CD4-positive, alpha-beta T cell treated with Interleukin-6 for 4 hours (primary cell): ENCODE measurements around the gene OTOP1.
A peak's percentile ranks its signal among the peaks of the same experiment; 100 is the strongest.
"Not testable (repeated sequence)": the region's sequence is repeated elsewhere in the genome, so short reads cannot be mapped to it uniquely, and the experiment has no call there.

Source experiments
- DNase-seq: peaks from one replicate; pipeline ENCODE4 v3.0.0-alpha.2; 2020; ENCODE audit warnings: mixed read lengths

The OTOP1 gene

DNA sequence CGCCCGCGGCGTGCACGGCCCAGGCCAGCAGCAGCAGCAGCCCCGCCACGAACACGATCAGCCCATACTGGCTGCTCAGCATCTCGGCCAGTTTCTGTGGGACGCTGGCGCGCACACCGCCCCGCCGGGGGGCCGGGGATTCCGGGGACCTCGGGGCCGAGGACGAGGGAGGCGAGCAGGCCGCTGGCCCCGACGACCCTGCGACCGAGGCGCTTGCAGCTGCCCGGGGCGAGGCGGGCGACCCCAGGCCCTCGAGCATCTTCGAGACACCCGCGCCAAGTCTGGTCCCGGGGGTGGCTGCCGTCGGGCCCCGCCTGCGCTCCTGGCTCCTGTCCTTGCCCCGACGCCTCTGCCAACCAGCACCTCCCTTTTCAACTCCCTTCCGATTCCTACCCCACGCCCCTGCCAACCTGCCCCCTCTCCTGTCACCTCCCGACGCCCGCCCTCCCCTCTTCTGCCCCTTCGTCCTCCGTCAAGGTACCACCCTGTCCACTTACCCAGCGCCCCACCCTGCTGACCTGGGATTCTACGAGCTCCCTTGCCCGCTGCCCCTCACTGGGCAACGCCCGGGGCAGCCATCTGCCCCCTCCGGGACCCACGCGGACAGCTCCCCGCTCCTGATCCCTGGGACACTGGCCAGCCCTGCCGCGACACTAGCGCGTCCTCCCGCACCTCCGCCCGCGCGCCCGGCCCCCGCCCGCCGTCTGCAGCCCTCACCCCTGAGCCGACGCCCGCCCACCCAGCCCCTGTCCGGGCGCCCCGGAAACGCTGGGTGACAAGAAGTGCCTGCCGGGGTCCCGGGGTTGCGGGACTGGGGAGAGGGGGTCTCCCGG, at the start of gene OTOP1:
Gene OTOP1, minus strand, starts transcription at position 324 of the 833 bp plus-strand sequence. Its CDS starts 65 bp downstream, at position 259.
- no peak for DNase-seq

DNA sequence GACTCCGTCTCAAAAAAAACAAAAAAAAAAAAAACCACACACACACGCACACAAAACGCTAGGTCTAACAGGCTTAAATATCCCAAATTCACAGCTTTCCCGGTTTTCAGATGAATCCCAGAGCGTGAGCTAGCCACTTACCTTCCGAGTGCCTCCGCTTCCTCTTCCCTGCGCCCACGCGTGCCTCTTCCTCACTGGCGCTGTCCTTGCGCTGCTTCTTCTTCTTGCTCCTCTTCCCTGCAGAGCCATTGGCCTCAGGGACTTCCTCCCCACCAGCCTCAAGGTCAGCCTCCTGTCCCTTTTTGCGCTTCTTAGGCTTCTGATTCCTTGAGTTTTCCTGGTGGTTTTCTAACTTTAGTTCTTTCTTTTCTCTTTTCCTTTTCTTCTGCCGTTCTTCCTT, 47.5 kb upstream of the OTOP1 start:
- no peak for DNase-seq

DNA sequence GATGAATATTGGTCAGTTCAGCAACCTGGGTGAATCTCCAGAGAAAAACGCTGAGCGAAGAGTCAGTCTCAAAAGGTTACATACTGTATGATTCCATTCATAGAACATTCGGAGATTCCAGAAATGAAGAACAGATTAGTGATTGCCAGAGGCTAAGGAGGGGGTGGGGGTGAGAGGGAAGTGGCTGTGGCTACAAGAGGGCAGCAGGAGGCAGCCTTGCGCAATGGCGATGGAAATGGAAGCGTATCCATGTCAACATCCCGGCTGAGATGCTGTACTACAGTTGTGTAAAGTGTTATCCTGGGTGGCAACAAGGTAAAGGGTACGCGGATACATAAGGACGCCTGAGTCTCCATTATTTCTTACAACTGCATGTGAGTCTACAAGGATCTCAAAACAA, 45.2 kb upstream of the OTOP1 start:
- no peak for DNase-seq

DNA sequence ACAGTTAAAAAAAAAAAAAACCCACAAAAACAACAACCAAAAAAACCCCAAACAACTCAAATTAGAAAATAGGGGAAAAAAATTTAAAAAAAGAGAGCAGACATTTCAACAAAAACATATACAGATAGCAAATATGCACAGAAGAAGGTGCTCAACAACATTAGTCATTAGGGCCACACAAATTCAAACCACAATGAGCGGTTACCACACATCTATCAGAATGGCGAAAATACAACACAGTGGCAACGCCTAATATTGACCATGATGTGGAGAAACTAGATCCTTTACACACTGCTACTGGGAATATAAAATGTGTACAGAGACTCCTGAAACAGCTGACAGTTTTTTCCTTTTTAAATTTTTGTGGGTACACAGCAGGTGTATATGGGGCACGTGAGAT, 43.8 kb upstream of the OTOP1 start:
- no peak for DNase-seq

- DNase-seq = peak; percentile 44
Observed at GRCh38 chr4:4269856-4270255, 43.1 kb upstream of the OTOP1 start.

- DNase-seq = peak; percentile 53
Observed at GRCh38 chr4:4269331-4269731, 42.6 kb upstream of the OTOP1 start.

GRCh38 chr4:4268776-4269175, 42.0 kb upstream of the OTOP1 start:
- no peak for DNase-seq

- DNase-seq = no peak
Observed at GRCh38 chr4:4267981-4268380, 41.3 kb upstream of the OTOP1 start.

DNA sequence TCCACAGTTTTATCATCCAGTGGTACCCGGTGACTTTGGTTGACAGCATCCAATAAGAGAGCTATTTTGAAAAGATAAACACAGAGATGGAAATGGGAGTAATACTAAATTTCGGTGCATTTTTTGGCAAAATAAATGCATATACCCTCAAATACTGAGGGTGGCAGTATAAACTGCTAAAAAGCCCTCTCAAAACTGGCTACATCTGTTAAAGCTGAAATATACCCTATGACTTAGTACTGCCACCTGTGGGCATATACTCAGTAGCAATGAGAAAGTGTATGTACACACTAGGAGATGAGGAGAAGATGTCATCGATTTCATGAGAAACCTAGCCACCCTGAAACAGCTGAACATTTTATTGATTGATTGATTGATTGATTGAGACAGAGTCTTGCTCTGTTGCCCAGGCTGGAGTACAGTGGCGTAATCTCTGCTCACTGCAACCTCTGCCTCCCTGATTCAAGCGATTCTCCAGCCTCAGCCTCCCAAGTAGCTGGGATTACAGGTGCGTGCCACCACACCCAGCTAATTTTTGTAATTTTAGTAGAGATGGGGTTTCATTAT, 33.5 kb upstream of the OTOP1 start:
- peak; percentile 15 for DNase-seq

DNA sequence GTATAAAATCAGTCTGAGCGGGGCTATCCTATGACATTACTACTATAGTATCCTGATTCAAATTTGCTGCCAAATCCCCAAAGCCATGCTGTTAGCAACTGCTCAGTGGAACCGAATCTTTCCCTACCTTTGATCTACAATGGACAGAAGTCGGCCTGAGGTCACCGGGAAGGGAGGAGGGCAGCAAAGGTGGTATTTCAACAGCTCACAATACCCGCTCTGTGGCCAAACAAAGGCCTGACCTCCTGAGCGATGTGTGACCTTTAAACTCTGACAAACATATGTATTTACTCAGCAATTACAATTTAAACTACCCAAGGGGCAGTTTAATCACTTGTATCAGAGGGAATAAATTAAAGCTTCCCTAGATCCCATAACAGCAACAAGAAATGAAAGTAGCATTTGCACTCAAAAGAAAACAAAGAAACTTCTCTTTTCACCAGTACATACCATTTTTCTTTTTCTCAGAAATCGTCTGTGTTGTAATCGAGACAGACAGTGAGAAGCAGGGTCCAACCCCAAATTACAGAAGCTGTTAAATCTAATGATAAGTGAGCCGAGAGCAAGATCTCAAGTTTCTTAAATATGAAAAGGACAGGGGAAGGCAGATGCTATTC, 32.9 kb upstream of the OTOP1 start:
- no peak for DNase-seq

GRCh38 chr4:4257705-4258104, 31.0 kb upstream of the OTOP1 start:
- not testable (repeated sequence) for DNase-seq

DNA sequence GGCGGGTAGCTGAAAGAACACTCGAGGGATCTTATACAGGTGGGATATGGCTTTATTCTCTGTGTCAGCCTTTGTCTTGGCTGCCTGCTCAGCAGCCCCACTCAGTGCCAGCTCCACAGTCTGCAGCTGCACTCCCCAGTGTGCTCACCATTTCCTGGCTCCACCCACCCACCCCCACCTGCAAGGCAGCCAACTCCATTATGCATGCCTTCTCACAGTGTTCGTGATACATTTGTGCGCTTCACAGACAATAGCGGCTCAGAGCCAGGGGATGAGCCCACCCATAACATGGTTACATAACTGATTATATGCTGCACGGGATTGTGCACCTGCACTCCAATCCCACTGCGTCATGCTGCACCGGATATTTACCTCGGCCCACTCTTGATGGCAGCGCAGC, 30.1 kb upstream of the OTOP1 start:
- DNase-seq = no peak

- DNase-seq = no peak
Observed at GRCh38 chr4:4254666-4255065, 27.9 kb upstream of the OTOP1 start.

- no peak for DNase-seq
Observed at GRCh38 chr4:4254199-4254598, 27.5 kb upstream of the OTOP1 start.

DNA sequence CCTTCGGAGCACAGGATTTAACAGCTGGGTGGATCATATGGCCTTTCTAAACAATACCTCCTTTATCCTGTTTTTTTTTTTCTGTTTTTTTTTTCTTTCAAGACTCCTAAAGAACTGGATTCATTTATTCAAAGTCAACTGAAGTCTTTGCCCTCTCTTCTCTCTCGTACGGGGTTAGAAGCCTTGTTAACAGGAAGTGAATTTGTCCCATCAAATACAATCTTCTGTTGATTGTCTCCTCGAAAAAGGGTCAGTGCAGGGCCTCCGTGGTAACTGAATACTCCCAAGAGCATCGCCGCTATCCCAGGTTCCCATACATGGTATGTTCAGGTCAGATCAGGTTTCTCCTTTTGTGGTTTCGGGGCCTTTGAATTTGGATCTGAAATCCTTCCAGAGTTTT, 23.1 kb upstream of the OTOP1 start:
- DNase-seq = no peak

GRCh38 chr4:4249342-4249741, 22.6 kb upstream of the OTOP1 start:
- DNase-seq = not testable (repeated sequence)

GRCh38 chr4:4248885-4249203, 22.1 kb upstream of the OTOP1 start:
- DNase-seq = no peak

- peak; percentile 90 for DNase-seq
Observed at GRCh38 chr4:4248029-4248884, 21.5 kb upstream of the OTOP1 start, which contains the start of gene TMEM128. Gene TMEM128, minus strand, starts transcription at chr4:4248223. Its CDS starts 21 bp downstream, at chr4:4248202.

GRCh38 chr4:4247696-4248028, 20.9 kb upstream of the OTOP1 start:
- DNase-seq = no peak

GRCh38 chr4:4245172-4245571, 18.4 kb upstream of the OTOP1 start:
- no peak for DNase-seq

DNA sequence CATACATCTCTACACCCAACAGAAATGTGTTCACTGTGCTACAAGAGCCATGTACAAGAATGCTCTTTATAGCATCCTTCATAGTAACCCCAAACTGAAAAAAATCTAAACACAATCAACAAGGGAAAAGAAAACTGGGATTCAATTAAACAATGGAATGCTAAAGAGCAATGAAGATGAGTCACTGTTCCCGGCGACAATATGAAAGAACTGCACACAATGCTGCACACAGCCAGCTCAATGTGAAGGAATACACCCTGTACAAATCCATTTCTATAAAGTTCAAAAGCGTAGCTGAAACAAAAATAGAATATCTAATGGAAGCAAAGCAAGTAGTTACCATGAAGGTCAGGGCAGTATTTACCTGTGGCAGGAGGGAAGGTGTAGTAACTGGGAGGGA, 12.8 kb upstream of the OTOP1 start:
- DNase-seq = not testable (repeated sequence)

DNA sequence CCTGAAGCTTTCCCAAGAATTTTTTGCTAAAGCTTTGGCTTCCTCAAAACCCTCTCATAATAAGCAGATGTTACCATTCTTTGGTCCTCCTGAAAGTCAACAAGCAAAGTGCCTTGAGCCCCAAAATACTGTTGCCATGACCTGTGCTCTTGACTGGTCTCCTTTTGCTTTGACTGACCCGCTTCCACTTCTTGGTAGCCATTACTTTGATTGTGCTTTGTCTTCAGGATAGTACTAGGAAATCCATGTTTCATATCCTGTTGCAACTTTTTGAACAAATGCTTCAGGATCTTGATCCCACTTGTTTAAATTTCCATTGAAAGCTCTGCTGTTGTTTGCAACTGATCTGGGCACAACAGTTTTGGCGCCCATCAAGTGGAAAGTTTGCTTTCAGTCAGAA, 6.9 kb upstream of the OTOP1 start:
- no peak for DNase-seq

- no peak for DNase-seq
Observed at GRCh38 chr4:4228356-4228668, 1.6 kb upstream of the OTOP1 start.
